KMS-11 (cell line): ENCODE results near the gene NETO2.
"Not testable (repeated sequence)": the region's sequence is repeated elsewhere in the genome, so short reads cannot be mapped to it uniquely, and the experiment has no call there.

Experiments used
- H2AFZ ChIP-seq: fragments of 200-600 bp; sonication (generic); 2 replicates; pipeline ENCODE4 v1.6.1; 2016; ENCODE audit warnings: antibody characterized with exemption, mixed run types, low read depth
- H3K27ac ChIP-seq: fragments of 200-600 bp; sonication (generic); 2 replicates; pipeline ENCODE4 v1.6.1; 2016; ENCODE audit warnings: mild to moderate bottlenecking, mixed run types
- H3K27me3 ChIP-seq: fragments of 200-600 bp; sonication (generic); 2 replicates; pipeline ENCODE4 v1.6.1; 2017; ENCODE audit warnings: mild to moderate bottlenecking, low read depth, mixed run types, moderate library complexity; ENCODE audit not compliant: insufficient read depth
- H3K36me3 ChIP-seq: fragments of 200-600 bp; sonication (generic); 2 replicates; pipeline ENCODE4 v1.6.1; 2017; ENCODE audit warnings: mild to moderate bottlenecking, mixed run types; ENCODE audit not compliant: insufficient read depth
- H3K4me1 ChIP-seq: fragments of 200-600 bp; sonication (generic); 2 replicates; pipeline ENCODE4 v1.6.1; 2016; ENCODE audit warnings: mild to moderate bottlenecking, low read depth, mixed run types; ENCODE audit not compliant: poor library complexity, severe bottlenecking
- H3K4me2 ChIP-seq: fragments of 200-600 bp; sonication (generic); 2 replicates; pipeline ENCODE4 v1.7.0; 2016; ENCODE audit warnings: mild to moderate bottlenecking, mixed run types
- H3K4me3 ChIP-seq: fragments of 200-600 bp; sonication (generic); IDR thresholded peaks from 2 replicates; pipeline ENCODE4 v1.6.1; 2017; ENCODE audit warnings: low read depth, low read length, mixed read lengths; ENCODE audit not compliant: insufficient read depth
- H3K79me2 ChIP-seq: fragments of 200-600 bp; sonication (generic); 2 replicates; pipeline ENCODE4 v1.6.1; 2016; ENCODE audit warnings: low read depth, mixed run types; ENCODE audit not compliant: insufficient read depth
- H3K9ac ChIP-seq: fragments of 200-600 bp; sonication (generic); 2 replicates; pipeline ENCODE4 v1.6.1; 2016; ENCODE audit warnings: mild to moderate bottlenecking, mixed run types
- H4K20me1 ChIP-seq: fragments of 200-600 bp; sonication (generic); 2 replicates; pipeline ENCODE4 v1.6.1; 2016; ENCODE audit warnings: mild to moderate bottlenecking, mixed run types; ENCODE audit not compliant: insufficient read depth
- CTCF ChIP-seq: fragments of 200-600 bp; sonication (generic); conservative IDR thresholded peaks from 2 replicates; pipeline ENCODE4 v1.6.1; 2017; ENCODE audit warnings: low read depth, mild to moderate bottlenecking, antibody characterized with exemption, low read length, moderate library complexity, mixed read lengths

The NETO2 gene

GRCh38 chr16:47110939-47111338, 32.8 kb downstream of the NETO2 start:
- no peak overlapping the region for H3K9ac ChIP-seq
- no peaks in the 10 kb centered on the region for H4K20me1 ChIP-seq
- no peaks in the 10 kb centered on the region for H3K27me3 ChIP-seq
- H3K79me2 ChIP-seq: no peaks in the 10 kb centered on the region
- H3K36me3 ChIP-seq: no peaks in the 10 kb centered on the region; the same call in 1 of the 2 replicates
- H3K4me3 ChIP-seq: no peak overlapping the region
- TF ChIP-seq CTCF: no peak
- no peak overlapping the region for H3K4me2 ChIP-seq
- no peak overlapping the region for H2AFZ ChIP-seq
- H3K27ac ChIP-seq: no peak overlapping the region
- peaks cover 15% of the 10 kb centered on the region for H3K4me1 ChIP-seq

- Histone ChIP-seq H3K4me3 (no peak overlapping the region), H3K27ac (no peak overlapping the region), H3K9ac (no peak overlapping the region), H3K27me3 (no peaks in the 10 kb centered on the region), H3K4me1 (peaks cover 6% of the 10 kb centered on the region), H3K36me3 (no peaks in the 10 kb centered on the region; the same call in 1 of the 2 replicates), H3K79me2 (no peaks in the 10 kb centered on the region), H2AFZ (no peak overlapping the region), H4K20me1 (no peaks in the 10 kb centered on the region), H3K4me2 (no peak overlapping the region)
- no peak for TF ChIP-seq CTCF
These were observed 34.4 kb downstream of the NETO2 start for GRCh38 chr16:47109361-47109760.

- not testable (repeated sequence) for H4K20me1 ChIP-seq, H3K79me2 ChIP-seq, H3K36me3 ChIP-seq
These were observed 40.8 kb downstream of the NETO2 start for GRCh38 chr16:47102921-47103320.

GRCh38 chr16:47097154-47097553, 46.6 kb downstream of the NETO2 start:
- H3K4me3 ChIP-seq, H3K27me3 ChIP-seq, H3K4me2 ChIP-seq, H3K36me3 ChIP-seq, H3K27ac ChIP-seq, H2AFZ ChIP-seq, H3K9ac ChIP-seq, H3K4me1 ChIP-seq, H4K20me1 ChIP-seq, H3K79me2 ChIP-seq: not testable (repeated sequence)

More at GRCh38 chr16:47102921-47103320, 40.8 kb downstream of the NETO2 start:
- not testable (repeated sequence) for H3K4me1 ChIP-seq, H3K4me3 ChIP-seq, H2AFZ ChIP-seq, H3K27ac ChIP-seq, H3K9ac ChIP-seq, H3K4me2 ChIP-seq, H3K27me3 ChIP-seq

GRCh38 chr16:47096297-47096696, 47.4 kb downstream of the NETO2 start:
- Histone ChIP-seq H4K20me1 (no peaks in the 10 kb centered on the region), H2AFZ (no peak overlapping the region), H3K9ac (no peak overlapping the region), H3K79me2 (no peaks in the 10 kb centered on the region), H3K4me2 (no peak overlapping the region), H3K4me3 (no peak overlapping the region), H3K36me3 (no peaks in the 10 kb centered on the region), H3K27ac (no peak overlapping the region), H3K27me3 (no peaks in the 10 kb centered on the region), H3K4me1 (no peaks in the 10 kb centered on the region)
- TF ChIP-seq CTCF: no peak
